ENCODE measurements around the gene PTRH1.

- TF ChIP-seq, protein P1, sequence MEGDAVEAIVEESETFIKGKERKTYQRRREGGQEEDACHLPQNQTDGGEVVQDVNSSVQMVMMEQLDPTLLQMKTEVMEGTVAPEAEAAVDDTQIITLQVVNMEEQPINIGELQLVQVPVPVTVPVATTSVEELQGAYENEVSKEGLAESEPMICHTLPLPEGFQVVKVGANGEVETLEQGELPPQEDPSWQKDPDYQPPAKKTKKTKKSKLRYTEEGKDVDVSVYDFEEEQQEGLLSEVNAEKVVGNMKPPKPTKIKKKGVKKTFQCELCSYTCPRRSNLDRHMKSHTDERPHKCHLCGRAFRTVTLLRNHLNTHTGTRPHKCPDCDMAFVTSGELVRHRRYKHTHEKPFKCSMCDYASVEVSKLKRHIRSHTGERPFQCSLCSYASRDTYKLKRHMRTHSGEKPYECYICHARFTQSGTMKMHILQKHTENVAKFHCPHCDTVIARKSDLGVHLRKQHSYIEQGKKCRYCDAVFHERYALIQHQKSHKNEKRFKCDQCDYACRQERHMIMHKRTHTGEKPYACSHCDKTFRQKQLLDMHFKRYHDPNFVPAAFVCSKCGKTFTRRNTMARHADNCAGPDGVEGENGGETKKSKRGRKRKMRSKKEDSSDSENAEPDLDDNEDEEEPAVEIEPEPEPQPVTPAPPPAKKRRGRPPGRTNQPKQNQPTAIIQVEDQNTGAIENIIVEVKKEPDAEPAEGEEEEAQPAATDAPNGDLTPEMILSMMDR (conservative IDR thresholded peaks at IDR 0.05; ENCODE audit: low read length), result no peak
- TF ChIP-seq EZH2phosphoT487 (IDR thresholded peaks at IDR 0.05; ENCODE audit: borderline replicate concordance), result no peak
These were observed 22.3 kb downstream of the PTRH1 start for GRCh38 chr9:127693143-127693542.

Data from Loucy (cell line).